Mesenchymal stem cell (in vitro differentiated cells and primary cell): Measurements from ENCODE around the gene PHTF1.

ENCODE experiments used
- DNase-seq: peaks from one replicate; pipeline ENCODE4 v3.0.0-alpha.2; 2013
- H2AFZ ChIP-seq: one replicate; pipeline ENCODE4 v1.6.1; 2013; ENCODE audit warnings: low read depth, mild to moderate bottlenecking, control low read depth, inconsistent platforms, low read length, moderate library complexity
- H2AK5ac ChIP-seq: 2 replicates; pipeline ENCODE4 v1.6.1; 2013; ENCODE audit warnings: low read length, moderate library complexity, mild to moderate bottlenecking, inconsistent platforms; ENCODE audit not compliant: severe bottlenecking
- H2BK120ac ChIP-seq: one replicate; pipeline ENCODE4 v1.6.1; 2013; ENCODE audit warnings: low read depth, mild to moderate bottlenecking, inconsistent platforms, low read length, moderate library complexity
- H2BK12ac ChIP-seq, 2 experiments: one replicate each; pipeline ENCODE4 v1.6.1; 2013; ENCODE audit warnings: inconsistent platforms in 2 of 2, low read length in 2 of 2, mild to moderate bottlenecking in 2 of 2, moderate library complexity in 2 of 2, control low read depth in 1 of 2
- H2BK15ac ChIP-seq: one replicate; pipeline ENCODE4 v1.6.1; 2013; ENCODE audit warnings: mild to moderate bottlenecking, low read depth, inconsistent platforms; ENCODE audit not compliant: poor library complexity, severe bottlenecking
- H2BK5ac ChIP-seq: 2 replicates; pipeline ENCODE4 v1.6.1; 2013; ENCODE audit warnings: low read depth, mild to moderate bottlenecking, low read length, control low read depth, inconsistent platforms; ENCODE audit not compliant: poor library complexity, severe bottlenecking
- H3K14ac ChIP-seq, 2 experiments: one replicate each; pipeline ENCODE4 v1.6.1; 2013; ENCODE audit warnings: inconsistent platforms in 2 of 2, low read length in 2 of 2, control low read depth in 1 of 2, mild to moderate bottlenecking in 1 of 2, moderate library complexity in 1 of 2
- H3K18ac ChIP-seq, 2 experiments: one replicate each; pipeline ENCODE4 v1.6.1; 2013; ENCODE audit warnings: inconsistent platforms in 2 of 2, low read length in 2 of 2, control low read depth in 1 of 2, low read depth in 1 of 2, mild to moderate bottlenecking in 1 of 2
- H3K23ac ChIP-seq, 2 experiments: one replicate each; pipeline ENCODE4 v1.6.1; 2013; ENCODE audit warnings: inconsistent platforms in 2 of 2, low read length in 2 of 2, mild to moderate bottlenecking in 2 of 2, moderate library complexity in 2 of 2, control low read depth in 1 of 2
- H3K27ac ChIP-seq: 2 replicates; pipeline ENCODE4 v1.5.1; 2013; ENCODE audit warnings: mild to moderate bottlenecking, moderate library complexity, low read length, control low read depth, inconsistent platforms; ENCODE audit not compliant: poor library complexity, severe bottlenecking
- H3K27me3 ChIP-seq, 2 experiments: 2 replicates each; pipeline versions ENCODE4 v1.6.1 to v1.7.0; 2013; ENCODE audit warnings: low read length in 2 of 2, mild to moderate bottlenecking in 2 of 2, moderate library complexity in 2 of 2, control low read depth in 1 of 2, inconsistent platforms in 1 of 2; ENCODE audit not compliant: control insufficient read depth in 1 of 2, insufficient read depth in 1 of 2
- H3K36me3 ChIP-seq, 2 experiments: 2 replicates each; pipeline versions ENCODE4 v1.6.1 to v1.7.0; 2013; ENCODE audit warnings: low read length in 2 of 2, control low read depth in 1 of 2, inconsistent platforms in 1 of 2, low read depth in 1 of 2, mild to moderate bottlenecking in 1 of 2; ENCODE audit not compliant: insufficient read depth in 2 of 2, control insufficient read depth in 1 of 2
- H3K4ac ChIP-seq, 2 experiments: one replicate each; pipeline ENCODE4 v1.6.1; 2013; ENCODE audit warnings: inconsistent platforms in 2 of 2, low read length in 2 of 2, mild to moderate bottlenecking in 2 of 2, moderate library complexity in 2 of 2, control low read depth in 1 of 2, low read depth in 1 of 2
- H3K4me1 ChIP-seq: 2 replicates; pipeline ENCODE4 v1.6.1; 2013; ENCODE audit warnings: low read depth, low read length, control low read depth; ENCODE audit not compliant: control insufficient read depth, insufficient read depth
- H3K4me2 ChIP-seq: 2 replicates; pipeline ENCODE4 v1.6.1; 2013; ENCODE audit warnings: low read length, mild to moderate bottlenecking, inconsistent platforms; ENCODE audit not compliant: poor library complexity, severe bottlenecking
- H3K4me3 ChIP-seq, 2 experiments: 2 replicates each; pipeline versions ENCODE4 v1.5.1 to v1.7.0; 2013; ENCODE audit warnings: low read length in 2 of 2, mild to moderate bottlenecking in 2 of 2, control low read depth in 1 of 2, low read depth in 1 of 2; ENCODE audit not compliant: insufficient read depth in 1 of 2
- H3K79me1 ChIP-seq: replicated peaks from 2 replicates; pipeline ENCODE4 v1.6.1; 2013; ENCODE audit warnings: mild to moderate bottlenecking, control low read depth, low read length, inconsistent platforms; ENCODE audit not compliant: poor library complexity, severe bottlenecking
- H3K9ac ChIP-seq: 2 replicates; pipeline ENCODE4 v1.7.0; 2013; ENCODE audit warnings: mild to moderate bottlenecking, low read length, moderate library complexity
- H3K9me3 ChIP-seq: 2 replicates; pipeline ENCODE4 v1.7.0; 2013; ENCODE audit warnings: mild to moderate bottlenecking, low read length; ENCODE audit not compliant: control insufficient read depth
- H4K8ac ChIP-seq: one replicate; pipeline ENCODE4 v1.6.1; 2013; ENCODE audit warnings: inconsistent platforms, mild to moderate bottlenecking, low read length, moderate library complexity
- H4K91ac ChIP-seq: one replicate; pipeline ENCODE4 v1.6.1; 2013; ENCODE audit warnings: mild to moderate bottlenecking, low read length, inconsistent platforms
- WGBS: methylation state at CpG from one replicate; pipeline ENCODE4 v1.1.7; 2013; ENCODE audit warnings: mixed read lengths; 5-methylcytosine and 5-hydroxymethylcytosine counted together

The PHTF1 gene

GRCh38 chr1:113793878-113794834 is 34.9 kb upstream of the PHTF1 start:
- Histone ChIP-seq H4K8ac (no peak overlapping the region), H2BK5ac (no peak overlapping the region), H3K23ac (no peak overlapping the region), H3K4me3 (no peak overlapping the region), H3K79me1 (peaks cover 26% of the 10 kb centered on the region), H3K4ac (no peak overlapping the region), H2BK15ac (no peak overlapping the region), H2AFZ (no peak overlapping the region), H3K18ac (no peak overlapping the region), H3K9me3 (no peaks in the 10 kb centered on the region), H2BK12ac (no peak overlapping the region), H2AK5ac (no peak overlapping the region), H3K36me3 (peaks cover 4 to 41% of the 10 kb centered on the region in 2 experiments), H3K14ac (no peak overlapping the region), H3K9ac (no peak overlapping the region), H3K4me2 (no peak overlapping the region), H4K91ac (no peak overlapping the region), H2BK120ac (no peak overlapping the region), H3K27ac (no peak overlapping the region), H3K4me1 (no peaks in the 10 kb centered on the region), H3K27me3 (no peaks in the 10 kb centered on the region)
- 97% methylated on average over 9 of the region's 9 CpGs for WGBS
- no peak for DNase-seq

- Histone ChIP-seq H2AK5ac (no peak overlapping the region), H2BK5ac (no peak overlapping the region), H3K27me3 (no peaks in the 10 kb centered on the region), H3K4ac (no peak overlapping the region), H3K4me1 (no peaks in the 10 kb centered on the region), H2AFZ (no peak overlapping the region), H2BK15ac (no peak overlapping the region), H4K91ac (no peak overlapping the region), H3K79me1 (peaks cover 28% of the 10 kb centered on the region), H3K4me2 (no peak overlapping the region), H3K27ac (no peak overlapping the region), H2BK12ac (no peak overlapping the region), H3K36me3 (peaks cover 5 to 44% of the 10 kb centered on the region in 2 experiments), H2BK120ac (no peak overlapping the region), H4K8ac (no peak overlapping the region), H3K9ac (no peak overlapping the region), H3K18ac (no peak overlapping the region), H3K23ac (no peak overlapping the region), H3K4me3 (no peak overlapping the region), H3K14ac (no peak overlapping the region), H3K9me3 (no peaks in the 10 kb centered on the region)
- no peak for DNase-seq
- WGBS, result 96% methylated on average over 1 of the region's 1 CpG
These were observed 33.7 kb upstream of the PHTF1 start for GRCh38 chr1:113792986-113793385.

GRCh38 chr1:113792471-113792870 is 33.2 kb upstream of the PHTF1 start:
- 100% methylated on average over 4 of the region's 5 CpGs for WGBS
- H3K4me3 ChIP-seq, result no peak overlapping the region
- no peak overlapping the region for H3K9ac ChIP-seq
- H3K4ac ChIP-seq, result no peak overlapping the region
- H3K14ac ChIP-seq, result no peak overlapping the region
- H3K4me2 ChIP-seq, result no peak overlapping the region
- H2AK5ac ChIP-seq, result no peak overlapping the region
- H3K27ac ChIP-seq, result no peak overlapping the region
- no peak overlapping the region for H2BK5ac ChIP-seq
- H3K9me3 ChIP-seq, result no peaks in the 10 kb centered on the region
- no peak overlapping the region for H2BK12ac ChIP-seq
- no peak overlapping the region for H3K23ac ChIP-seq
- peaks cover 5 to 40% of the 10 kb centered on the region in 2 experiments for H3K36me3 ChIP-seq
- no peaks in the 10 kb centered on the region for H3K27me3 ChIP-seq
- no peak for DNase-seq
- no peak overlapping the region for H3K18ac ChIP-seq
- H4K8ac ChIP-seq, result no peak overlapping the region
- no peak overlapping the region for H4K91ac ChIP-seq
- H2AFZ ChIP-seq, result no peak overlapping the region
- no peaks in the 10 kb centered on the region for H3K4me1 ChIP-seq
- H3K79me1 ChIP-seq, result peaks cover 25% of the 10 kb centered on the region
- H2BK120ac ChIP-seq, result no peak overlapping the region
- H2BK15ac ChIP-seq, result no peak overlapping the region

GRCh38 chr1:113788802-113789201 is 29.5 kb upstream of the PHTF1 start:
- H3K14ac ChIP-seq, result no peak overlapping the region
- H2AK5ac ChIP-seq, result no peak overlapping the region
- no peak overlapping the region for H2BK15ac ChIP-seq
- no peak overlapping the region for H3K4ac ChIP-seq
- no peaks in the 10 kb centered on the region for H3K4me1 ChIP-seq
- no peak for DNase-seq
- peaks cover 31% of the 10 kb centered on the region for H3K79me1 ChIP-seq
- H2BK120ac ChIP-seq, result no peak overlapping the region
- no peaks in the 10 kb centered on the region for H3K27me3 ChIP-seq
- no peak overlapping the region for H3K9ac ChIP-seq
- no peak overlapping the region for H2BK12ac ChIP-seq
- no peak overlapping the region for H2BK5ac ChIP-seq
- no peak overlapping the region for H3K27ac ChIP-seq
- no peak overlapping the region for H4K91ac ChIP-seq
- H3K9me3 ChIP-seq, result no peaks in the 10 kb centered on the region
- 100% methylated on average over 3 of the region's 3 CpGs for WGBS
- H2AFZ ChIP-seq, result no peak overlapping the region
- H3K4me3 ChIP-seq, result no peak overlapping the region
- H3K36me3 ChIP-seq, result peaks cover 5 to 18% of the 10 kb centered on the region in 2 experiments
- H3K4me2 ChIP-seq, result no peak overlapping the region
- H3K18ac ChIP-seq, result no peak overlapping the region
- H3K23ac ChIP-seq, result no peak overlapping the region
- no peak overlapping the region for H4K8ac ChIP-seq
